ENCODE results near the gene POM121. TPM values are rescaled to one million over a fixed set of nuclear protein-coding genes. Genes with fewer than 3 reads are reported as not detected.
A peak's percentile ranks its signal among the peaks of the same experiment; 100 is the strongest.
"Not testable (repeated sequence)": the region's sequence is repeated elsewhere in the genome, so short reads cannot be mapped to it uniquely, and the experiment has no call there.

POM121 gene
- total RNA-seq, 2 experiments from 2014 or later, result 14.8 to 75.9 TPM

DNA sequence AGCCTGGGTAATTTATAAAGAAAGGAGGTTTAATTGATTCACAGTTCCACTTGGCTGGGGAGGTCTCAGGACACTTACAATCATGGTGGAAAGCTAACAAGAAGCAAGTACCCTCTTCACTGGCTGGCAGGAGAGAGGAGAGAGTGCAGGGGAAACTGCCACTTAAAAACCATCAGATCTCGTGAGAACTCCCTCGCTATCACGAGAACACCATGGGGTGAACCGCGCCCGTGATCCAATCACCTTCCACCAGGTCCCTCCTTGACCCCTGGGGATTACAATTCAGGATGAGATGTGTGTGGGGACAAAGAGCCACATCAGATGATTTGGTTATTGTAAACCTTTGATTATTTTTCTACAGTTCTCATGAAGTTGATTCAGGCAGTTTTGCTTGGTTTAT is 20.2 kb upstream of the POM121 start:
- intact Hi-C loops (cut with micrococcal nuclease; ENCODE audit: unreplicated experiment); DNase-seq (ENCODE audit: low spot score); H2AFZ ChIP-seq (ENCODE audit: low read length); POLR2A ChIA-PET; CTCF ChIA-PET (ENCODE audit: unreplicated experiment); H3K27ac ChIP-seq (ENCODE audit: low read depth, low read length, poor library complexity, severe bottlenecking); BruUV-seq (replicated peaks); H3K4me2 ChIP-seq (ENCODE audit: low read length); H3K9me3 ChIP-seq (ENCODE audit: low read length); H4K20me1 ChIP-seq (ENCODE audit: insufficient read depth, low read length); H3K4me3 ChIP-seq (ENCODE audit: low read depth, low read length, poor library complexity, severe bottlenecking); H3K4me1 ChIP-seq (ENCODE audit: insufficient read depth, low read length, poor library complexity, severe bottlenecking); H3K9me2 ChIP-seq (ENCODE audit: insufficient read depth, low read length): not testable (repeated sequence)
- Histone ChIP-seq H3K79me2 (ENCODE audit: insufficient read depth, low read depth, low read length) (peaks cover 15% of the 10 kb centered on the region; the same call in 1 of the 2 replicates), H3K36me3 (ENCODE audit: insufficient read depth, low read length) (peaks cover 89% of the 10 kb centered on the region)

DNA sequence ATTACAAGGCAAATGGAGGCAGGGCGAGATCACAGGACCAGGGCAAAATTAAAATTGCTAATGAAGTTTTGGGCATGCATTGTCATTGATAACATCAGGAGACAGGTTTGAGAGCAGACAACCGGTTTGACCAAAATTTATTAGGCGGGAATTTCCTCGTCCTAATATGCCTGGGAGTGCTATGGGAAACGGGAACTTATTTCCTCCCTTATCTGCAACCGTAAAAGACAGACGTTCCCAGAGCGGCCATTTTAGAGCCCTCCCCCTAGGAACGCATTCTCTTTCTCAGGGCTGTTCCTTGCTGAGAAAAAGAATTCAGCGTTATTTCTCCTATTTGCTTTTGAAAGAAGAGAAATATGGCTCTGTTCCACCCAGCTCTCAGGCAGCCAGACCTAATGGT is 16.5 kb upstream of the POM121 start:
- CTCF ChIA-PET (ENCODE audit: unreplicated experiment); H3K4me1 ChIP-seq (ENCODE audit: insufficient read depth, low read length, poor library complexity, severe bottlenecking); H2AFZ ChIP-seq (ENCODE audit: low read length); DNase-seq (ENCODE audit: low spot score); H3K9me3 ChIP-seq (ENCODE audit: low read length); intact Hi-C loops (cut with micrococcal nuclease; ENCODE audit: unreplicated experiment); H3K4me3 ChIP-seq (ENCODE audit: low read depth, low read length, poor library complexity, severe bottlenecking); H4K20me1 ChIP-seq (ENCODE audit: insufficient read depth, low read length); H3K4me2 ChIP-seq (ENCODE audit: low read length); H3K27ac ChIP-seq (ENCODE audit: low read depth, low read length, poor library complexity, severe bottlenecking); H3K9me2 ChIP-seq (ENCODE audit: insufficient read depth, low read length): not testable (repeated sequence)
- peaks cover 70% of the 10 kb centered on the region for H3K36me3 ChIP-seq (ENCODE audit: insufficient read depth, low read length)
- peaks cover 15% of the 10 kb centered on the region; the same call in 1 of the 2 replicates for H3K79me2 ChIP-seq (ENCODE audit: insufficient read depth, low read depth, low read length)
- TSS peak; percentile 21 for BruUV-seq (replicated peaks)
- POLR2A ChIA-PET, result interaction anchor here (0.6 kb wide), 2 partner anchors 619 to 816 kb away, joined by 3 read pairs; no protein-coding TSS in a partner anchor

DNA sequence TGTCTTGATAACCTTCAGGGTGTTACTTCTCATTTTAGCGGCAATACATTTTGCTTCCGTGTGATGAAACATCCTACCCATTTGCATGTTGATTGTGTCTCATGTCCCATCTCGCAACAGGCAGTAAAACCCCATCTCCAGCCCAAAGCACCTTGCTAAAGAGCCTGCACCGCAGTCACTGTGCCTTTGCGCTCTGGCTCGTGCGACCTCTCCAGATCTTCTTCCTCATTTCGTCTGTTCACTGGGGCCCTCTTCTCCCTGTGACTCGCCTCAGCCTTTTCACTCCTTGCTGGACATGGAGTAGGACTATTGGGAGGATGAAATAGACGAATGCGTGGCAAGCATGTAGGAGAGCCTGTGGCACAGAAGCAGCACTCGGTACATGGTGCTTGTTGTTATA is 13.5 kb upstream of the POM121 start:
- DNase-seq (ENCODE audit: low spot score); H4K20me1 ChIP-seq (ENCODE audit: insufficient read depth, low read length); intact Hi-C loops (cut with micrococcal nuclease; ENCODE audit: unreplicated experiment); H3K4me1 ChIP-seq (ENCODE audit: insufficient read depth, low read length, poor library complexity, severe bottlenecking); H3K4me2 ChIP-seq (ENCODE audit: low read length); CTCF ChIA-PET (ENCODE audit: unreplicated experiment); H3K9me2 ChIP-seq (ENCODE audit: insufficient read depth, low read length); BruUV-seq (replicated peaks); H3K4me3 ChIP-seq (ENCODE audit: low read depth, low read length, poor library complexity, severe bottlenecking); H3K27ac ChIP-seq (ENCODE audit: low read depth, low read length, poor library complexity, severe bottlenecking); H3K9me3 ChIP-seq (ENCODE audit: low read length); H2AFZ ChIP-seq (ENCODE audit: low read length); POLR2A ChIA-PET: not testable (repeated sequence)
- H3K36me3 ChIP-seq (ENCODE audit: insufficient read depth, low read length), result peaks cover 66% of the 10 kb centered on the region
- H3K79me2 ChIP-seq (ENCODE audit: insufficient read depth, low read depth, low read length), result peaks cover 13% of the 10 kb centered on the region; the same call in 1 of the 2 replicates

DNA sequence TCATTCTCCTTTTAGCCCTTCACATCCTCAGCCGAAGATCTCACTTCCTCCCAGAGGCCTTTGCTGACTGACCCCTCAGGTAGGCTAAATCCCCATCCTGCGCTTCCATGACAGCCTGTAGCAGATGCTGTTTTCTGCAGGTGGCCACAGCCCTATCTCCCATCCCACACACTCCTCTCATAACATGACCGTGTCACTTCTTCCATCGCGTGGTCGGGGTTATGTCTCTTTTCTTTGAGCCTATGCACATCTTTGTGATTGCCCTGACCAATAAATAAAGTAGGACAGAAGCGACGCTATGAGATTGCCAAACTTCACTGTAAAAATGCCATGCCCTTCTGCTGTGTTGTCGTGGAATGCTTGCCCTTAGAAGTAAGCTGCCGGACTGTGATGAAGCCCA is 11.1 kb upstream of the POM121 start:
- BruUV-seq (replicated peaks); CTCF ChIA-PET (ENCODE audit: unreplicated experiment); H3K4me2 ChIP-seq (ENCODE audit: low read length); H3K27ac ChIP-seq (ENCODE audit: low read depth, low read length, poor library complexity, severe bottlenecking); H3K9me3 ChIP-seq (ENCODE audit: low read length); H2AFZ ChIP-seq (ENCODE audit: low read length); H4K20me1 ChIP-seq (ENCODE audit: insufficient read depth, low read length); H3K4me1 ChIP-seq (ENCODE audit: insufficient read depth, low read length, poor library complexity, severe bottlenecking); POLR2A ChIA-PET; H3K9me2 ChIP-seq (ENCODE audit: insufficient read depth, low read length); H3K4me3 ChIP-seq (ENCODE audit: low read depth, low read length, poor library complexity, severe bottlenecking); intact Hi-C loops (cut with micrococcal nuclease; ENCODE audit: unreplicated experiment); DNase-seq (ENCODE audit: low spot score): not testable (repeated sequence)
- Histone ChIP-seq H3K36me3 (ENCODE audit: insufficient read depth, low read length) (peaks cover 59% of the 10 kb centered on the region), H3K79me2 (ENCODE audit: insufficient read depth, low read depth, low read length) (peaks cover 12% of the 10 kb centered on the region; the same call in 1 of the 2 replicates)

Data from OCI-LY7 (cell line).